Glomerular endothelial cell (primary cell): Measurements from ENCODE around the gene TBC1D14. TPM values are rescaled to one million over a fixed set of nuclear protein-coding genes. Genes with fewer than 3 reads are reported as not detected.

Source experiments
- DNase-seq: peaks from one replicate; pipeline ENCODE4 v3.0.0-alpha.2; 2011; ENCODE audit warnings: low read depth, low spot score; ENCODE audit errors: extremely low read depth
- total RNA-seq: library from RNA; depleted of rRNA; stranded (reverse); fragments of >200 nt; gene quantifications from 2 replicates; pipeline ENCODE4 v1.2.3, GENCODE V29; 2015

The TBC1D14 gene
- total RNA-seq, 1 donor from 2014 or later = 22.0 TPM

GRCh38 chr4:6991771-6992557 is 82.3 kb downstream of the TBC1D14 start:
- DNase-seq = no peak

- DNase-seq = no peak
Measured at GRCh38 chr4:6992728-6993677, 83.4 kb downstream of the TBC1D14 start.

- DNase-seq = no peak
Measured at GRCh38 chr4:6996481-6996880, 86.9 kb downstream of the TBC1D14 start.

GRCh38 chr4:6999172-7000086 is 89.8 kb downstream of the TBC1D14 start:
- no peak for DNase-seq

- no peak for DNase-seq
Measured at GRCh38 chr4:7000421-7001176, 91.0 kb downstream of the TBC1D14 start.

- DNase-seq = no peak
Measured at GRCh38 chr4:7001271-7001670, 91.6 kb downstream of the TBC1D14 start.

- no peak for DNase-seq
Measured at GRCh38 chr4:7002336-7002735, 92.7 kb downstream of the TBC1D14 start.

GRCh38 chr4:7003176-7003878 is 93.7 kb downstream of the TBC1D14 start:
- no peak for DNase-seq

- DNase-seq = no peak
Measured at GRCh38 chr4:7003879-7004240, 94.2 kb downstream of the TBC1D14 start.

GRCh38 chr4:7004331-7004730 is 94.7 kb downstream of the TBC1D14 start:
- no peak for DNase-seq

- DNase-seq = no peak
Measured at GRCh38 chr4:7005571-7005970, 95.9 kb downstream of the TBC1D14 start.

GRCh38 chr4:7006411-7006810 is 96.8 kb downstream of the TBC1D14 start:
- DNase-seq = no peak

- no peak for DNase-seq
Measured at GRCh38 chr4:7007142-7007907, 97.7 kb downstream of the TBC1D14 start.

- DNase-seq = no peak
Measured at GRCh38 chr4:7007944-7008343, 98.3 kb downstream of the TBC1D14 start.

GRCh38 chr4:7009564-7009963 is 99.9 kb downstream of the TBC1D14 start:
- DNase-seq = no peak

- DNase-seq = no peak
Measured at GRCh38 chr4:7013175-7013574, 103.5 kb downstream of the TBC1D14 start.

GRCh38 chr4:7014815-7015214 is 105.2 kb downstream of the TBC1D14 start:
- no peak for DNase-seq

- no peak for DNase-seq
Measured at GRCh38 chr4:7015383-7016035, 105.9 kb downstream of the TBC1D14 start.
